WTC11 (cell line): Measurements from ENCODE around the gene NCF2.

ENCODE experiments used
- ATF3 ChIP-seq: sonication (generic); formaldehyde crosslinking; conservative IDR thresholded peaks from 2 replicates; pipeline ENCODE4 v1.8.1; 2022; ENCODE audit warnings: mild to moderate bottlenecking, missing genetic modification reagents
- E2F4 ChIP-seq: sonication (generic); formaldehyde crosslinking; IDR thresholded peaks from 2 replicates; pipeline ENCODE4 v1.8.1; 2022; ENCODE audit warnings: low read depth, mild to moderate bottlenecking, moderate library complexity, missing genetic modification reagents, borderline replicate concordance
- JUN ChIP-seq: sonication (generic); formaldehyde crosslinking; IDR thresholded peaks from 2 replicates; pipeline ENCODE4 v1.8.0; 2023; ENCODE audit warnings: mild to moderate bottlenecking, missing genetic modification reagents
- SP1 ChIP-seq: sonication (generic); formaldehyde crosslinking; conservative IDR thresholded peaks from 2 replicates; pipeline ENCODE4 v1.8.1; 2022; ENCODE audit warnings: missing genetic modification reagents
- TCF7 ChIP-seq: sonication (generic); formaldehyde crosslinking; IDR thresholded peaks from 2 replicates; pipeline ENCODE4 v1.8.0; 2022; ENCODE audit warnings: mild to moderate bottlenecking, low read depth, missing genetic modification reagents, moderate library complexity
- TF ChIP-seq, protein P1 (sequence below): fragments of 200-600 bp; IDR thresholded peaks from 2 replicates; pipeline ENCODE4 v1.8.0; 2022; ENCODE audit warnings: antibody characterized with exemption
- TF ChIP-seq, protein P2 (sequence below): sonication (generic); formaldehyde crosslinking; IDR thresholded peaks from 2 replicates; pipeline ENCODE4 v1.8.1; 2023; ENCODE audit warnings: mild to moderate bottlenecking, missing genetic modification reagents, moderate library complexity

GRCh38 chr1:183619781-183620180, 29.5 kb upstream of the NCF2 start:
- TF ChIP-seq, protein P1, sequence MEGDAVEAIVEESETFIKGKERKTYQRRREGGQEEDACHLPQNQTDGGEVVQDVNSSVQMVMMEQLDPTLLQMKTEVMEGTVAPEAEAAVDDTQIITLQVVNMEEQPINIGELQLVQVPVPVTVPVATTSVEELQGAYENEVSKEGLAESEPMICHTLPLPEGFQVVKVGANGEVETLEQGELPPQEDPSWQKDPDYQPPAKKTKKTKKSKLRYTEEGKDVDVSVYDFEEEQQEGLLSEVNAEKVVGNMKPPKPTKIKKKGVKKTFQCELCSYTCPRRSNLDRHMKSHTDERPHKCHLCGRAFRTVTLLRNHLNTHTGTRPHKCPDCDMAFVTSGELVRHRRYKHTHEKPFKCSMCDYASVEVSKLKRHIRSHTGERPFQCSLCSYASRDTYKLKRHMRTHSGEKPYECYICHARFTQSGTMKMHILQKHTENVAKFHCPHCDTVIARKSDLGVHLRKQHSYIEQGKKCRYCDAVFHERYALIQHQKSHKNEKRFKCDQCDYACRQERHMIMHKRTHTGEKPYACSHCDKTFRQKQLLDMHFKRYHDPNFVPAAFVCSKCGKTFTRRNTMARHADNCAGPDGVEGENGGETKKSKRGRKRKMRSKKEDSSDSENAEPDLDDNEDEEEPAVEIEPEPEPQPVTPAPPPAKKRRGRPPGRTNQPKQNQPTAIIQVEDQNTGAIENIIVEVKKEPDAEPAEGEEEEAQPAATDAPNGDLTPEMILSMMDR: no peak
- TF ChIP-seq ATF3 (CRISPR knock-in tag) (no peak), TCF7 (CRISPR knock-in tag) (no peak), E2F4 (CRISPR knock-in tag) (no peak), SP1 (CRISPR knock-in tag) (no peak), JUN (no peak)
- TF ChIP-seq, protein P2, sequence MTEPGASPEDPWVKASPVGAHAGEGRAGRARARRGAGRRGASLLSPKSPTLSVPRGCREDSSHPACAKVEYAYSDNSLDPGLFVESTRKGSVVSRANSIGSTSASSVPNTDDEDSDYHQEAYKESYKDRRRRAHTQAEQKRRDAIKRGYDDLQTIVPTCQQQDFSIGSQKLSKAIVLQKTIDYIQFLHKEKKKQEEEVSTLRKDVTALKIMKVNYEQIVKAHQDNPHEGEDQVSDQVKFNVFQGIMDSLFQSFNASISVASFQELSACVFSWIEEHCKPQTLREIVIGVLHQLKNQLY: no peak
